ENCODE data around the gene KCNC4. TPM values are rescaled to one million over a fixed set of nuclear protein-coding genes. Genes with fewer than 3 reads are reported as not detected.

KCNC4 gene
- total and polyA plus RNA-seq, 2 of the 4 experiments (the other 2 are of a cell fraction), result 0.18 to 2.3 TPM

DNA sequence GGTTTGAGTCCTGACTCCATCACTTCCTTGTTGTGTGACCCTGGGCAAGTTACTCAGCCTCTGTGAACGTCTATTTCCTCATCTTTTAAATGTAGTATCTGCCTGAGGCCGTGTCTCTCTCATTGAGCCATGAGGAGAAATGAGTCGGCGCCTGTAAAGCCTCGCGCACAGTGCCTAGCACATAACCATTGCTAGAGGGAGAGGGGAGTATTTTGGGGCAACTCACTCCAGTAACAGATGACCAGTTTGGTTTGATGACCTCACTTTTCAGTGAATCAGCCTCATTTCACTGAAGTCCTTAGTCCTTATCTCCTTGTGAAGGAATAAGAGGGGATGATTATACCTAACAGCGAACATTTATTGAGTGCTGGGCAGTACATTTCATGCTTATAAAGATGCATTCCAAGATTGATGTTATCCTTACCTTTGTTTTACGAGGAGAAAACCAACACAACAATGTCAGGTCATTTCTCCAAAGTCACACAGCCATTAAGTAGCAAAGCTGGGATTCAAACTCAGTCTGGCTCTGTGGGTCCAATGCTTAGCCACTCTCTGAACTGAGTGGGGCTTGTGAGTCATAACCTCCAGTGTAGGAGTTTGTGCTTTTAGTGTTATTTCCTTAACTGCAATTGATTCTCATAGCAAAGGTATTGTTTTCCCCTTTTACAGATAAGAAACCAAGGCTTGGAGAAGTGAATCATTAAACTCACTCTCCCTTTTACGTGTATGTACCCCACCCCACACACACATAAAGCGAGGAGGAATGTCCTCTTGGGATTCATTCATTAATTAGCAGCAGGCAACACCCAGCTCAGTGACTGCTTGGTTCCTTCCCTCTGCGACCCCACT is 25.9 kb downstream of the KCNC4 start:
- peaks cover 6% of the 10 kb centered on the region; the same call in 1 of the 2 replicates for H3K4me1 ChIP-seq (ENCODE audit: control insufficient read depth, insufficient read depth, low read length)
- ChIA-PET CTCF (interaction anchor here (0.6 kb wide), 1 partner anchor 12 kb away, joined by 3 read pairs; no protein-coding TSS in a partner anchor), POLR2A (ENCODE audit: unreplicated experiment) (no interaction called here)
- no peak overlapping the region for H4K91ac ChIP-seq (ENCODE audit: insufficient read depth, low read depth, low read length)
- H3K56ac ChIP-seq (ENCODE audit: extremely low read depth, insufficient read depth, low read length), result no peak overlapping the region
- no CpG with 5 or more reads among the region's 11 CpGs for WGBS, 2 experiments (ENCODE audit: extremely low coverage in 2 of 2, insufficient read length in 1 of 2)
- peak; percentile 85 for DNase-seq
- BruUV-seq (replicated peaks), result no TSS peak
- H2AK9ac ChIP-seq (replicated peaks; ENCODE audit: low read depth, low read length, poor library complexity), result no peak overlapping the region
- no peak overlapping the region for H2BK20ac ChIP-seq (ENCODE audit: low read depth, low read length)
- H3K9ac ChIP-seq (ENCODE audit: low read depth, low read length), result no peak overlapping the region
- no peak overlapping the region for H2BK15ac ChIP-seq (ENCODE audit: low read depth, low read length)
- no peak overlapping the region for H2BK120ac ChIP-seq (ENCODE audit: low read depth, low read length)
- in situ Hi-C loops (cut with MboI; ENCODE audit: low sequenced_read_pairs) (no loop called here), intact Hi-C loops (cut with micrococcal nuclease) (no loop called here), dilution Hi-C loops (cut with HindIII; ENCODE audit: low sequenced_read_pairs, unreplicated experiment) (no loop called here)
- no peak overlapping the region for H3K18ac ChIP-seq (ENCODE audit: low read depth, low read length)
- peak overlapping the region; percentile 66 for H2BK5ac ChIP-seq (ENCODE audit: low read depth, low read length, poor library complexity, severe bottlenecking)
- H2AFZ ChIP-seq (replicated peaks; ENCODE audit: low read length, poor library complexity), result peak overlapping the region; percentile 69
- no peak overlapping the region for H3K4me3 ChIP-seq (ENCODE audit: insufficient read depth, low read depth, low read length)
- no peak overlapping the region for H3K14ac ChIP-seq (replicated peaks; ENCODE audit: low read depth, low read length)
- H3K4me2 ChIP-seq (ENCODE audit: low read depth, low read length), result no peak overlapping the region
- peaks cover 12% of the 10 kb centered on the region for H3K27me3 ChIP-seq (ENCODE audit: control insufficient read depth, insufficient read depth, low read length)
- H3K79me1 ChIP-seq (ENCODE audit: low read depth in 1 of 2, low read length in 2 of 2), result no peaks in the 10 kb centered on the region
- H4K8ac ChIP-seq (ENCODE audit: low read depth in 2 of 2, low read length in 2 of 2), result peak overlapping the region in 1 of 2 experiments; percentile 49; a peak in 1 of 4 replicates
- H3K36me3 ChIP-seq (ENCODE audit: control insufficient read depth, insufficient read depth, low read length), result no peaks in the 10 kb centered on the region
- no peak overlapping the region for H3K4ac ChIP-seq (ENCODE audit: low read depth, low read length)
- H3K9me1 ChIP-seq (ENCODE audit: insufficient read depth, low read length), result no peaks in the 10 kb centered on the region; the same call in 1 of the 2 replicates
- H3K27ac ChIP-seq (ENCODE audit: insufficient read depth, low read length), result no peak overlapping the region
- peak; percentile 64; the same call in 1 of the 2 replicates for TF ChIP-seq CEBPB (IDR thresholded peaks at IDR 0.05; ENCODE audit: low read depth, low read length)
- TF ChIP-seq POLR2A (IDR thresholded peaks at IDR 0.05; ENCODE audit: low read depth, low read length), result no peak
- TF ChIP-seq SMC3 (IDR thresholded peaks at IDR 0.05; ENCODE audit: low read depth, low read length), result 0 out of 2 replicates have a peak, but pooled peaks have one; percentile 4
- peak; percentile 26; the same call in 1 of the 2 replicates for TF ChIP-seq FOS (IDR thresholded peaks at IDR 0.05; ENCODE audit: low read depth, low read length)
- TF ChIP-seq, protein P1, sequence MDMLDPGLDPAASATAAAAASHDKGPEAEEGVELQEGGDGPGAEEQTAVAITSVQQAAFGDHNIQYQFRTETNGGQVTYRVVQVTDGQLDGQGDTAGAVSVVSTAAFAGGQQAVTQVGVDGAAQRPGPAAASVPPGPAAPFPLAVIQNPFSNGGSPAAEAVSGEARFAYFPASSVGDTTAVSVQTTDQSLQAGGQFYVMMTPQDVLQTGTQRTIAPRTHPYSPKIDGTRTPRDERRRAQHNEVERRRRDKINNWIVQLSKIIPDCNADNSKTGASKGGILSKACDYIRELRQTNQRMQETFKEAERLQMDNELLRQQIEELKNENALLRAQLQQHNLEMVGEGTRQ (IDR thresholded peaks at IDR 0.05; ENCODE audit: low read depth, low read length), result no peak
- TF ChIP-seq RCOR1 (IDR thresholded peaks at IDR 0.05; ENCODE audit: insufficient replicate concordance, low read length), result no peak
- 0 out of 2 replicates have a peak, but pooled peaks have one; percentile 17 for TF ChIP-seq MAZ (IDR thresholded peaks at IDR 0.05; ENCODE audit: borderline replicate concordance, low read depth, low read length)
- TF ChIP-seq RFX5 (IDR thresholded peaks at IDR 0.05; ENCODE audit: low read depth, low read length), result peak; percentile 91
- peak; percentile 50; the same call in 1 of the 2 replicates for TF ChIP-seq NFE2L2 (IDR thresholded peaks at IDR 0.05; ENCODE audit: low read depth, low read length)
- H4K20me1 ChIP-seq (ENCODE audit: insufficient read depth, low read length), result no peaks in the 10 kb centered on the region
- no peak overlapping the region; the same call in 1 of the 2 replicates for H4K5ac ChIP-seq (ENCODE audit: low read depth, low read length)
- H3K23ac ChIP-seq (ENCODE audit: low read depth, low read length), result no peak overlapping the region
- ATAC-seq (ENCODE audit: low read depth), result peak; percentile 76
- H3K9me3 ChIP-seq (ENCODE audit: control insufficient read depth, insufficient read depth, low read length), result no peaks in the 10 kb centered on the region
- H2AK5ac ChIP-seq (ENCODE audit: low read depth, low read length), result no peak overlapping the region
